Uterus (tissue), 4 donors: ENCODE measurements around the gene CDH4. TPM values are rescaled to one million over a fixed set of nuclear protein-coding genes. Genes with fewer than 3 reads are reported as not detected.

Experiments
- DNase-seq, 2 donors: peaks; one replicate each; pipeline ENCODE4 v3.0.0-alpha.2; 2019 to 2020
- H3K27ac ChIP-seq, 2 donors: fragments of 200-600 bp; sonication (generic); 1 replicate in 1 of 2; 2 replicates in 1 of 2; pipeline ENCODE4 v1.5.1; 2016 to 2018
- H3K27me3 ChIP-seq, 2 donors: fragments of 200-600 bp; sonication (generic); one replicate each; pipeline ENCODE4 v1.5.1; 2018 to 2019; ENCODE audit warnings: control low read depth in 1 of 2
- H3K36me3 ChIP-seq, 2 donors: fragments of 200-600 bp; sonication (generic); one replicate each; pipeline ENCODE4 v1.5.1; 2019; ENCODE audit warnings: control low read depth in 1 of 2
- H3K4me1 ChIP-seq, 2 donors: fragments of 200-600 bp; sonication (generic); one replicate each; pipeline ENCODE4 v1.5.1; 2018 to 2019; ENCODE audit warnings: control low read depth in 1 of 2
- H3K4me3 ChIP-seq, 2 donors: fragments of 200-600 bp; sonication (generic); 1 replicate in 1 of 2; 2 replicates in 1 of 2; pipeline ENCODE4 v1.5.1; 2018 to 2019; ENCODE audit warnings: mild to moderate bottlenecking in 1 of 2
- H3K9me3 ChIP-seq, 2 donors: fragments of 200-600 bp; sonication (generic); one replicate each; pipeline ENCODE4 v1.5.1; 2019; ENCODE audit warnings: control low read depth in 1 of 2
- CTCF ChIP-seq, 4 experiments: fragments of 200-600 bp in 2 of 4; fragments of 450-650 bp in 2 of 4; sonication (generic) in 2 of 4; IDR thresholded peaks; one replicate each; pipeline ENCODE4 v1.5.1; 2016 to 2019; ENCODE audit warnings: antibody characterized with exemption in 4 of 4, mild to moderate bottlenecking in 2 of 4, moderate library complexity in 1 of 4
- POLR2A ChIP-seq, 2 donors: fragments of 450-650 bp; IDR thresholded peaks; one replicate each; pipeline ENCODE4 v1.6.1; 2016; ENCODE audit warnings: antibody characterized with exemption in 2 of 2, mild to moderate bottlenecking in 1 of 2, moderate library complexity in 1 of 2
- intact Hi-C: fragments of 100-400 bp; cut with DNase I; formaldehyde crosslinking; loops from one replicate; pipeline ENCODE4 v1.15.1; 2023; ENCODE audit warnings: low total_unique reads
- total RNA-seq, 4 donors: library from RNA; depleted of rRNA in 3 of 4; stranded (reverse); fragments of >200 nt in 3 of 4; gene quantifications; one replicate each; pipeline versions ENCODE4 v1.1.0 to v1.2.4, GENCODE V29; 2014 to 2023
- donor health status: DM: yes; HTN: yes; CAD: no.

The CDH4 gene
- total RNA-seq, 4 donors from 2014 or later: under 0.01 to 0.55 TPM; not detected in 2

- Histone ChIP-seq H3K9me3 (no peaks in the 10 kb centered on the region), H3K27ac (no peak overlapping the region), H3K4me3 (no peak overlapping the region), H3K36me3 (no peaks in the 10 kb centered on the region), H3K4me1 (no peaks in the 10 kb centered on the region), H3K27me3 (no peaks in the 10 kb centered on the region)
- DNase-seq: no peak
- intact Hi-C loops: no loop called here
- TF ChIP-seq POLR2A (IDR thresholded peaks at IDR 0.05) (no peak), CTCF (IDR thresholded peaks at IDR 0.05) (no peak)
Observed at GRCh38 chr20:61772828-61773631, 521.0 kb downstream of the CDH4 start.

GRCh38 chr20:61773926-61774587 is 522.0 kb downstream of the CDH4 start:
- no peak for DNase-seq
- H3K4me3 ChIP-seq: no peak overlapping the region
- H3K9me3 ChIP-seq: no peaks in the 10 kb centered on the region
- H3K36me3 ChIP-seq: no peaks in the 10 kb centered on the region
- H3K27me3 ChIP-seq: no peaks in the 10 kb centered on the region
- intact Hi-C loops: no loop called here
- no peaks in the 10 kb centered on the region for H3K4me1 ChIP-seq
- TF ChIP-seq CTCF (IDR thresholded peaks at IDR 0.05) (no peak), POLR2A (IDR thresholded peaks at IDR 0.05) (no peak)
- no peak overlapping the region for H3K27ac ChIP-seq

DNA sequence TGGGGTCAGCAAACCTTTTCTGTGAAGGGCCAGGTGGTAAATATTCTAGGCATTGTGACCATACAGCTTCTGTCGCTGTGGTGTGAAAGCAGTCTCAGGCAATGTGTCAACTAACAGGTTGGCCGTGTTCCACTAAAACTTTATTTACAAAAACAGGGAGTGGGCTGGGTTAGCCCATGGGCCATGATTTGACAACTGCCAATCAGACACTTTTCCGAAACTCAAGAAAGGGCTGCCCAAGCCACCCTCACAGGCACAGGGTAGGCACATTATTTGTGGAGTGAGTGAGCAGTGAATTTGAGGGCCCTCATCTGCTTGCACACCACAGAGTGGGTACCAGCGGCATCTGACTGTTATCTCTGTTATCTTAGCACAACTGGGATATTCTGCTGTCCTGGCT is 523.4 kb downstream of the CDH4 start:
- Histone ChIP-seq H3K4me1 (no peaks in the 10 kb centered on the region), H3K4me3 (no peak overlapping the region), H3K27me3 (no peaks in the 10 kb centered on the region), H3K9me3 (no peaks in the 10 kb centered on the region), H3K27ac (no peak overlapping the region), H3K36me3 (no peaks in the 10 kb centered on the region)
- TF ChIP-seq CTCF (IDR thresholded peaks at IDR 0.05) (no peak), POLR2A (IDR thresholded peaks at IDR 0.05) (no peak)
- no peak for DNase-seq
- intact Hi-C loops: no loop called here

DNA sequence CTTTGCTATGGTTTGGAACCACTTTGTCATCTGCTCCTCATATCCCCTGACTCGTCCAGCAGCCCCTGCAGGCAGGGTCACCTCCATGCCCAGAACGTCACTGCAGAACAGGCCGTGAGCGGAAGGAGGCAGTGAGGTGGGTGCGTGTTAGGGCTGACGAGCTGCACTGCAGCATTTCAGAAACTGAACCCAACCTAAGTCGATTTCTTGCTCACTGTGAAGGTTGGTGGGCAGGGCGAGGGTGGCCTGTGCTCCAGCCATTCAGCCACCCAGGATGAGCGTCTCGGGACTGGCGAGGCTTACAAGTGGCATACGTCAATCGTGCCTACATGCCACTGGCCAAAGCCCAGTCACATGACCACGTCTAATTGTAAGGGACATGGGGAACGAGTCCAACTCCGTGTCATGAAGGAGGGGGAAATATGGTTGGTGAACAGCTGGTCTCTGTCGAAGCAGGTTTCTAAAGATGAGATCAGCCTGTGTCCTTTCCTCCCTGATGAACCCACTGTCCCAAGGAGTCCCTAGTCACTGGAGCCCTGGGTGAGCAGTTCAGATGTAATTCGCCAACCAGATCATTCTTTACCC is 524.5 kb downstream of the CDH4 start:
- H3K36me3 ChIP-seq: no peaks in the 10 kb centered on the region
- no peak for DNase-seq
- TF ChIP-seq CTCF (IDR thresholded peaks at IDR 0.05) (no peak), POLR2A (IDR thresholded peaks at IDR 0.05) (no peak)
- no peaks in the 10 kb centered on the region for H3K9me3 ChIP-seq
- no peak overlapping the region for H3K4me3 ChIP-seq
- H3K27ac ChIP-seq: no peak overlapping the region
- no peaks in the 10 kb centered on the region for H3K27me3 ChIP-seq
- intact Hi-C loops: no loop called here
- H3K4me1 ChIP-seq: no peaks in the 10 kb centered on the region
